Activated naive CD8-positive, alpha-beta T cell treated with anti-CD3 and anti-CD28 coated beads, Interleukin-2, amount 50 U/mL, for 16 hours (primary cell): ENCODE data around the gene SERPINF2.
A peak's percentile ranks its signal among the peaks of the same experiment; 100 is the strongest.
"Not testable (repeated sequence)": the region's sequence is repeated elsewhere in the genome, so short reads cannot be mapped to it uniquely, and the experiment has no call there.

ENCODE experiments used
- DNase-seq: peaks from one replicate; pipeline ENCODE4 v3.0.0-alpha.2; 2020; ENCODE audit warnings: low read depth, low spot score

Gene SERPINF2

GRCh38 chr17:1716076-1716911 lies 26.4 kb upstream of the SERPINF2 start:
- DNase-seq: peak; percentile 100

- DNase-seq: peak; percentile 75
These were observed 25.6 kb upstream of the SERPINF2 start for GRCh38 chr17:1716912-1717695.

GRCh38 chr17:1718362-1719165 lies 24.1 kb upstream of the SERPINF2 start:
- DNase-seq: no peak

GRCh38 chr17:1720856-1721386 lies 21.8 kb upstream of the SERPINF2 start:
- peak; percentile 29 for DNase-seq

- DNase-seq: not testable (repeated sequence)
These were observed 20.6 kb upstream of the SERPINF2 start for GRCh38 chr17:1722022-1722421.

- DNase-seq: peak; percentile 69
These were observed 18.3 kb upstream of the SERPINF2 start, which contains the start of gene WDR81 for GRCh38 chr17:1724351-1724868. Gene WDR81 (plus strand): TSS chr17:1724704. CDS start chr17:1724960, 256 bp downstream.

GRCh38 chr17:1724869-1725641 lies 17.6 kb upstream of the SERPINF2 start:
- no peak for DNase-seq

GRCh38 chr17:1725642-1726511 lies 16.8 kb upstream of the SERPINF2 start:
- DNase-seq: no peak

- DNase-seq: no peak
These were observed 15.9 kb upstream of the SERPINF2 start for GRCh38 chr17:1726626-1727257.

- DNase-seq: no peak
These were observed 15.3 kb upstream of the SERPINF2 start for GRCh38 chr17:1727258-1727789.

GRCh38 chr17:1727876-1728630 lies 14.6 kb upstream of the SERPINF2 start:
- no peak for DNase-seq

GRCh38 chr17:1729966-1730325 lies 12.7 kb upstream of the SERPINF2 start:
- DNase-seq: no peak

GRCh38 chr17:1730326-1731193 lies 12.1 kb upstream of the SERPINF2 start:
- no peak for DNase-seq

- DNase-seq: no peak
These were observed 11.5 kb upstream of the SERPINF2 start for GRCh38 chr17:1731194-1731506.

- DNase-seq: no peak
These were observed 10.3 kb upstream of the SERPINF2 start for GRCh38 chr17:1732241-1732832.

- DNase-seq: no peak
These were observed 9.8 kb upstream of the SERPINF2 start for GRCh38 chr17:1732833-1733321.

GRCh38 chr17:1733759-1734158 lies 8.9 kb upstream of the SERPINF2 start:
- DNase-seq: no peak
